Measurements from ENCODE around the gene MED12. TPM values are rescaled to one million over a fixed set of nuclear protein-coding genes. Genes with fewer than 3 reads are reported as not detected.

The MED12 gene
- total and polyA plus RNA-seq, 2 of the 8 experiments (the other 6 are each of a cell fraction or from before 2014, with no cell fraction given) = 19.4 to 48.9 TPM

DNA sequence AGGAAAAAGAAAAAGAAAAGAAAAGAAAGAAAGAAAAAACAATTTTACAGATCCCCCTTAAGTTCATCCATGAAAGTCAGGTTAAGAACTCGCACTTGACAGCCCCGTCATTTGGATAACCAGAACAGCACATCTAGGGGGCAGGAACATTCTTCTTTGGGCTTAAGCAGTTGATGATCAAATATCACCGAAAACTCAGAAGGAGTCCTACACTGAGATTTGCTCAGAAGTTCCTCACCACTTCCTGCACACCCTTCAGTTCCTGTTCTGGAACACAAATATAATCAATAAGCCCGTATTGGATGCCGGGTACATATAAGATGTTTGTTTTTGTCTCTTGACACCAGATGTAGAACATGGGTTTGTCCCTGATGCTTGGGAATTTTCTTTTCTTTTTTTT lies 40.9 kb downstream of the MED12 start:
- no peak for DNase-seq (ENCODE audit: low read depth in 1 of 2, low spot score in 2 of 2)
- Histone ChIP-seq H3K79me1 (ENCODE audit: low read depth, low read length) (no peaks in the 10 kb centered on the region), H2AK5ac (ENCODE audit: low read depth, low read length) (no peak overlapping the region), H3K23ac (ENCODE audit: insufficient read length) (no peak overlapping the region), H3K4me2 (ENCODE audit: insufficient read depth in 1 of 2, low read depth in 2 of 2, low read length in 2 of 2) (no peak overlapping the region), H3K4me1 (replicated peaks in 1 of 4; ENCODE audit: control insufficient read depth in 3 of 4, insufficient read depth in 4 of 4, low read length in 3 of 4) (no peaks in the 10 kb centered on the region), H3K14ac (ENCODE audit: insufficient read length) (no peak overlapping the region), H4K5ac (ENCODE audit: insufficient read length, low read depth, low read length) (no peak overlapping the region), H2BK120ac (replicated peaks; ENCODE audit: low read depth, low read length) (no peak overlapping the region), H3K9ac (replicated peaks in 1 of 4; ENCODE audit: extremely low read depth in 1 of 4, low read depth in 3 of 4, low read length in 3 of 4) (no peak overlapping the region), H2BK5ac (ENCODE audit: low read depth, low read length) (no peak overlapping the region), H3K36me3 (ENCODE audit: control insufficient read depth in 2 of 4, insufficient read depth in 4 of 4, low read length in 3 of 4) (peaks cover 0 to 7% (median 2%) of the 10 kb centered on the region in 4 experiments; a peak in 4 of 8 replicates), H3K4ac (replicated peaks; ENCODE audit: insufficient read length, low read depth, low read length) (no peak overlapping the region), H3K27ac (ENCODE audit: low read depth, low read length) (no peak overlapping the region), H2AFZ (ENCODE audit: low read length) (no peak overlapping the region), H3K27me3 (replicated peaks in 1 of 4; ENCODE audit: control insufficient read depth in 3 of 4, extremely low read depth in 1 of 4, insufficient read depth in 3 of 4, low read length in 3 of 4) (no peaks in the 10 kb centered on the region), H3K18ac (ENCODE audit: extremely low read depth, low read length) (no peak overlapping the region), H2BK12ac (ENCODE audit: low read depth, low read length) (no peak overlapping the region), H3K9me3 (ENCODE audit: insufficient read depth in 2 of 2, low read depth in 1 of 2, low read length in 1 of 2) (no peaks in the 10 kb centered on the region), H3K23me2 (ENCODE audit: low read depth, low read length) (no peaks in the 10 kb centered on the region; the same call in 1 of the 2 replicates), H2BK20ac (ENCODE audit: low read length) (no peak overlapping the region), H2BK15ac (ENCODE audit: low read length) (no peak overlapping the region), H3K56ac (replicated peaks; ENCODE audit: insufficient read length, low read depth, low read length) (no peak overlapping the region), H4K91ac (replicated peaks; ENCODE audit: insufficient read length, low read length) (no peak overlapping the region), H4K8ac (ENCODE audit: extremely low read depth, insufficient read depth, low read length) (no peak overlapping the region), H4K20me1 (replicated peaks in 1 of 2; ENCODE audit: control insufficient read depth in 1 of 2, insufficient read depth in 2 of 2, low read length in 2 of 2) (no peaks in the 10 kb centered on the region), H3K79me2 (ENCODE audit: control insufficient read depth in 1 of 2, insufficient read depth in 2 of 2, low read length in 2 of 2) (no peaks in the 10 kb centered on the region), H3K4me3 (ENCODE audit: extremely low read depth in 1 of 4, insufficient read depth in 2 of 4, low read depth in 3 of 4, low read length in 4 of 4) (no peak overlapping the region)
- ChIA-PET POLR2A (ENCODE audit: partially characterized antibody) (no interaction called here), CTCF (ENCODE audit: partially characterized antibody) (no interaction called here)
- 100% methylated on average over 3 of the region's 5 CpGs; no CpG with 5 or more reads in 1 of the 2 experiments for WGBS, 2 experiments (ENCODE audit: extremely low coverage in 1 of 2, insufficient coverage in 1 of 2, insufficient read length in 1 of 2, insufficient replicate concordance in 2 of 2, low coverage in 1 of 2, low lambda C conversion rate in 2 of 2, missing lambda C conversion rate in 1 of 2)
- FAIRE-seq = no peak
- TF ChIP-seq KDM1A (IDR thresholded peaks at IDR 0.05; ENCODE audit: borderline replicate concordance, low read length) (no peak), KDM5A (IDR thresholded peaks at IDR 0.05; ENCODE audit: low read length) (no peak), CTCF (IDR thresholded peaks at IDR 0.05; ENCODE audit: control extremely low read depth in 1 of 3, insufficient read depth in 1 of 3, low read depth in 1 of 3, low read length in 3 of 3) (no peak), NRF1 (IDR thresholded peaks at IDR 0.05; ENCODE audit: low read depth, low read length) (no peak), CBX5 (IDR thresholded peaks at IDR 0.05; ENCODE audit: low read depth, low read length) (no peak), SUZ12 (IDR thresholded peaks at IDR 0.05; ENCODE audit: low read length) (no peak), E2F6 (IDR thresholded peaks at IDR 0.05) (no peak), EZH2 (IDR thresholded peaks at IDR 0.05; ENCODE audit: low read depth, low read length, severe bottlenecking) (no peak), JUND (IDR thresholded peaks at IDR 0.05; ENCODE audit: low read length) (no peak), ATF3 (IDR thresholded peaks at IDR 0.05; ENCODE audit: insufficient read depth, low read depth, low read length) (no peak), TBP (IDR thresholded peaks at IDR 0.05; ENCODE audit: low read depth, low read length) (no peak)

Measured in H1 (cell line).